Renal cortex interstitium (tissue), 11 donors: ENCODE data around the gene FOXL3. TPM values are rescaled to one million over a fixed set of nuclear protein-coding genes. Genes with fewer than 3 reads are reported as not detected.

Experiments
- DNase-seq, 11 donors: peaks; one replicate each; pipeline ENCODE4 v3.0.0-alpha.2; 2013; ENCODE audit warnings: low read depth in 9 of 11, low spot score in 4 of 11; ENCODE audit errors: extremely low read depth in 1 of 11
- polyA plus RNA-seq, 3 donors: library from polyadenylated mRNA; unstranded; fragments of 120-200 nt; gene quantifications; one replicate each; pipeline ENCODE4 v1.2.1, GENCODE V29; 2013; ENCODE audit not compliant: insufficient read length in 3 of 3

The FOXL3 gene
- polyA plus RNA-seq, 3 donors: 0.23 TPM; not detected in 2

- no peak for DNase-seq
Measured at GRCh38 chr7:264541-265191, 25.3 kb upstream of the FOXL3 start.

- DNase-seq: no peak
Measured at GRCh38 chr7:265192-265997, 24.6 kb upstream of the FOXL3 start.

GRCh38 chr7:265998-266850 lies 23.7 kb upstream of the FOXL3 start:
- DNase-seq: no peak

GRCh38 chr7:266851-267840 lies 22.8 kb upstream of the FOXL3 start:
- DNase-seq: no peak

- no peak for DNase-seq
Measured at GRCh38 chr7:268991-269390, 21.0 kb upstream of the FOXL3 start.

- DNase-seq: no peak
Measured at GRCh38 chr7:269721-270120, 20.2 kb upstream of the FOXL3 start.

- DNase-seq: no peak
Measured at GRCh38 chr7:270351-270983, 19.5 kb upstream of the FOXL3 start.

- no peak for DNase-seq
Measured at GRCh38 chr7:271266-272107, 18.5 kb upstream of the FOXL3 start.

- DNase-seq: no peak
Measured at GRCh38 chr7:272108-272615, 17.8 kb upstream of the FOXL3 start.

- no peak for DNase-seq
Measured at GRCh38 chr7:272631-273030, 17.3 kb upstream of the FOXL3 start.

GRCh38 chr7:273327-273726 lies 16.6 kb upstream of the FOXL3 start:
- no peak for DNase-seq

GRCh38 chr7:274266-274665 lies 15.7 kb upstream of the FOXL3 start:
- DNase-seq: no peak

- no peak for DNase-seq
Measured at GRCh38 chr7:276230-276835, 13.6 kb upstream of the FOXL3 start.

- DNase-seq: no peak
Measured at GRCh38 chr7:277228-277627, 12.7 kb upstream of the FOXL3 start.

- DNase-seq: no peak
Measured at GRCh38 chr7:278081-278480, 11.9 kb upstream of the FOXL3 start.

GRCh38 chr7:279821-280220 lies 10.1 kb upstream of the FOXL3 start:
- no peak for DNase-seq

GRCh38 chr7:280461-280860 lies 9.5 kb upstream of the FOXL3 start:
- no peak for DNase-seq
